GM18502 (cell line): Measurements from ENCODE around the gene ICE1.
"Not testable (repeated sequence)": the region's sequence is repeated elsewhere in the genome, so short reads cannot be mapped to it uniquely, and the experiment has no call there.

Experiments used
- ATAC-seq: cut with Tn5 transposase; IDR thresholded peaks from one replicate; pipeline ENCODE4 v1.9.1; 2021; ENCODE audit warnings: mild to moderate bottlenecking; ENCODE audit not compliant: unreplicated experiment, poor library complexity

The ICE1 gene

GRCh38 chr5:5483880-5484598 is 61.6 kb downstream of the ICE1 start:
- ATAC-seq, result no peak

- no peak for ATAC-seq
Measured at GRCh38 chr5:5486122-5486521, 63.6 kb downstream of the ICE1 start.

GRCh38 chr5:5487585-5488360 is 65.3 kb downstream of the ICE1 start:
- no peak for ATAC-seq

- ATAC-seq, result no peak
Measured at GRCh38 chr5:5490774-5491347, 68.4 kb downstream of the ICE1 start.

GRCh38 chr5:5492087-5492933 is 69.8 kb downstream of the ICE1 start:
- ATAC-seq, result peak; percentile 48

GRCh38 chr5:5492934-5493271 is 70.4 kb downstream of the ICE1 start:
- ATAC-seq, result not testable (repeated sequence)

GRCh38 chr5:5494489-5495402 is 72.3 kb downstream of the ICE1 start:
- ATAC-seq, result peak; percentile 82

GRCh38 chr5:5497152-5497788 is 74.8 kb downstream of the ICE1 start:
- ATAC-seq, result peak; percentile 44

GRCh38 chr5:5499442-5499841 is 77.0 kb downstream of the ICE1 start:
- ATAC-seq, result no peak

GRCh38 chr5:5504325-5504724 is 81.8 kb downstream of the ICE1 start:
- ATAC-seq, result no peak

- no peak for ATAC-seq
Measured at GRCh38 chr5:5505815-5506214, 83.3 kb downstream of the ICE1 start.

- ATAC-seq, result no peak
Measured at GRCh38 chr5:5508391-5508790, 85.9 kb downstream of the ICE1 start.

- ATAC-seq, result no peak
Measured at GRCh38 chr5:5511904-5512416, 89.5 kb downstream of the ICE1 start.

GRCh38 chr5:5512543-5512942 is 90.1 kb downstream of the ICE1 start:
- ATAC-seq, result no peak

GRCh38 chr5:5520622-5521021 is 98.1 kb downstream of the ICE1 start:
- not testable (repeated sequence) for ATAC-seq

GRCh38 chr5:5521029-5521428 is 98.6 kb downstream of the ICE1 start:
- no peak for ATAC-seq

- no peak for ATAC-seq
Measured at GRCh38 chr5:5521478-5521877, 99.0 kb downstream of the ICE1 start.

- ATAC-seq, result no peak
Measured at GRCh38 chr5:5522336-5522735, 99.9 kb downstream of the ICE1 start.

GRCh38 chr5:5523066-5523505 is 100.6 kb downstream of the ICE1 start:
- peak; percentile 96 for ATAC-seq
